GM20000 (cell line): ENCODE data around the gene NPBWR2.
A peak's percentile ranks its signal among the peaks of the same experiment; 100 is the strongest.

Source experiments
- DNase-seq: peaks from one replicate; pipeline ENCODE4 v3.0.0; 2012; ENCODE audit warnings: low spot score
- TF ChIP-seq, protein P1 (sequence below): IDR thresholded peaks from 2 replicates; pipeline ENCODE4 v1.5.1; 2012; ENCODE audit warnings: mild to moderate bottlenecking, control low read depth; ENCODE audit errors: extremely low read depth, missing control alignments

Gene NPBWR2

DNA sequence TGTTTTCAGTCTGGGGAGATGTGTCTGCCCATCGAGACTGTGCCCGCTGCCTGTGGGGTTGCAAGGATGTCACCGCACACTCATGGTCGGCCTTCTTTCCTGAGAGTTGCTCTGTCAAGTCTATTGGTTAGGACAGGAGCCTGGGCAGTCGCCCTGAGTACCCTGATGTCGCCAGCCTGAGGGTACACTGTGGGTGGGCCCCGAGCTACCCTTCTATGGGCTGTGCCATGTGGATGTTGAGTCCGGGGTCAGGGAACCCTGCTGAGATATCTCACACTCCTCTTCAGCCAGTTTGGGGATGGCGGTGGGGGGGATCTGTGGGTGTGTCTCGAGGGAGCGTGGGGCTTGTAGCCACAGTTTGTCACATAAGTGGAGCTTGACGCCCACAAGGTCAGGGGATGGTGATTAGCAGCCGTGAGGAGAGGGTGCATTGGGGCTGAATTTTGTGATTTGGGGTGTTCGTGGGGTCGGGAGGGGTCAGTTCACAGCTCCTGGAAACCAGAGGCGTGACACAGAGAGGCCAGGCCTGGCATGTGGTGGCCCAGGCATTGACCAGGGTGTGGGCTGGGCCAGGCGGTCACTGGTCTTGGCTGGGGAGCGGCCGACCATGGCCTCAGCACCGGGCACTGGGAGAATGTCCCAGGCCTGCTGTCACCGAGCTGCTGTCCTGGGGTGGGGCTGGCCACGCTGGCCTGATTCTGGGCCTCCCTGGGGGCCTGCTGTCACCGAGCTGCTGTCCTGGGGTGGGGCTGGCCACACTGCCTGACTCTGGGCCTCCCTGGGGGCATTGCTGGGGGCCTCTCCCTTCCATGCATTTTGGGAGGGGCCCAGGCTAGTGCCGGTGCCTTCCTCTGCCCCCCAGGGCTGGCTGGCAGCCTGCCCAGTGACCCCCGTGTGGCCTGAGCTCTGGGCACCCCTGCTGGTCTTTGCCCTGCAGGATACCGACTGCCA, 1.6 kb upstream of the NPBWR2 start:
- DNase-seq: no peak
- TF ChIP-seq, protein P1, sequence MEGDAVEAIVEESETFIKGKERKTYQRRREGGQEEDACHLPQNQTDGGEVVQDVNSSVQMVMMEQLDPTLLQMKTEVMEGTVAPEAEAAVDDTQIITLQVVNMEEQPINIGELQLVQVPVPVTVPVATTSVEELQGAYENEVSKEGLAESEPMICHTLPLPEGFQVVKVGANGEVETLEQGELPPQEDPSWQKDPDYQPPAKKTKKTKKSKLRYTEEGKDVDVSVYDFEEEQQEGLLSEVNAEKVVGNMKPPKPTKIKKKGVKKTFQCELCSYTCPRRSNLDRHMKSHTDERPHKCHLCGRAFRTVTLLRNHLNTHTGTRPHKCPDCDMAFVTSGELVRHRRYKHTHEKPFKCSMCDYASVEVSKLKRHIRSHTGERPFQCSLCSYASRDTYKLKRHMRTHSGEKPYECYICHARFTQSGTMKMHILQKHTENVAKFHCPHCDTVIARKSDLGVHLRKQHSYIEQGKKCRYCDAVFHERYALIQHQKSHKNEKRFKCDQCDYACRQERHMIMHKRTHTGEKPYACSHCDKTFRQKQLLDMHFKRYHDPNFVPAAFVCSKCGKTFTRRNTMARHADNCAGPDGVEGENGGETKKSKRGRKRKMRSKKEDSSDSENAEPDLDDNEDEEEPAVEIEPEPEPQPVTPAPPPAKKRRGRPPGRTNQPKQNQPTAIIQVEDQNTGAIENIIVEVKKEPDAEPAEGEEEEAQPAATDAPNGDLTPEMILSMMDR: no peak

DNA sequence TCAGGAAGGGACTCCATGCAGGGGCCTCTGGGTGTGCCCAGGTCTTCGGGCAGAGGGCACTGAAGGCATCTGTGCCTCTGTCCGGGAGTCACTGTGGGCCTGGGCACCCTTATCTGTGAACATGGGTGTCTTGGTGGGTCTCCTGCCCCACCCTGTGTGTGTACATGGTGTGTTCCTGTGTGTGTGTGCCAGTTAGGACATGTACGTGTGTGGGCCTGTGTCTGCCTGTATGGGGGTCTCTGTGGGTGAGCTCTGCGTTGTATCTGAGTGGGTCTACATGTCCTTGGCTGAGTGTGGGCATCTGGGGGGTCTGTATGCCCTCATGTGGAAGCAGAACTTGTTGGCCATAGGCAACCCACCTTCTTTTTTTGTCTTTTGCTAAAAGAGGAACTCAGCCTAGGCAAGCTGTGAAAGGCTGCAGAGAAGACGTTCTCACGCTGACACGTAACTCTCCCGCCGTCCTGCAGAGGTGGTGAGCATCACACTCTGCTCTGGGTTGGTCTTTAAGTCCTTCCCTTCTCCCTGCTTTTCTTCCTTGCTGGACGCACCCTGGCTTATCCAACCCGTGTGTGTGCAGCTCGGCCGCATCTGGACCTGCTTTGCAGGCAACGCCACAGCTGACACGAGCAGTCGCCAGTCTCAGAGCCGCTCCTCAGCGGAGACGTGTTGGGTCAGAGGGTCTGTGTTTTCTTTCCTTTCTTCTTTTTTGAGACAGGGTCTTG, 532 bp upstream of the NPBWR2 start:
- DNase-seq: peak; percentile 68
- TF ChIP-seq, protein P1: no peak

DNA sequence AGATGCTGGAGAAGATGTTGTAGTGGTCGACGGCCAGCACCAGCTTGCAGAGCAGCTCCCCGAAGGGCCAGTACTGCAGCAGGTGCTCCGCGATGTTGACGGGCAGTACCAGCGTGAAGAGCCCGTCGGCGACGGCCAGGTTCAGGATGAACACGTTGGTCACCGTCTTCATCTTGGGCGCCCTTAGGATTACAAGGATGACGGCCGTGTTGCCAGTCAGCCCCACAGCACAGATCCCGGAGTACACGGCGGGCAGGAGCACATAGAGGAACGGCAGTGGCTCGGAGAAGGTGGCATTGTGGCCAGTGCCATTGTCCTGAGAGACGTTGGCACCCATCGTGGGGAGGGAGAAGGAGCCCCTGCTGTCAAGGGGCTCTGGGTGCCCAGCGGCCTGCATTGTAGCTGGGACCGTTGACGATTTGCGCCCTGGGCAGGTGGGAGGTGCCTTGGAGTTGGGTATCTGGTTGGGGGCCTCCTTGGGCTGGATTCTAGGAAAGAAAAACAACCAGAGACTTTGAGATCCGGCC, 867 bp downstream of the NPBWR2 start:
- DNase-seq: no peak
- TF ChIP-seq, protein P1: no peak

GRCh38 chr20:64105846-64106434, 1.4 kb downstream of the NPBWR2 start:
- TF ChIP-seq, protein P1: no peak
- no peak for DNase-seq

DNA sequence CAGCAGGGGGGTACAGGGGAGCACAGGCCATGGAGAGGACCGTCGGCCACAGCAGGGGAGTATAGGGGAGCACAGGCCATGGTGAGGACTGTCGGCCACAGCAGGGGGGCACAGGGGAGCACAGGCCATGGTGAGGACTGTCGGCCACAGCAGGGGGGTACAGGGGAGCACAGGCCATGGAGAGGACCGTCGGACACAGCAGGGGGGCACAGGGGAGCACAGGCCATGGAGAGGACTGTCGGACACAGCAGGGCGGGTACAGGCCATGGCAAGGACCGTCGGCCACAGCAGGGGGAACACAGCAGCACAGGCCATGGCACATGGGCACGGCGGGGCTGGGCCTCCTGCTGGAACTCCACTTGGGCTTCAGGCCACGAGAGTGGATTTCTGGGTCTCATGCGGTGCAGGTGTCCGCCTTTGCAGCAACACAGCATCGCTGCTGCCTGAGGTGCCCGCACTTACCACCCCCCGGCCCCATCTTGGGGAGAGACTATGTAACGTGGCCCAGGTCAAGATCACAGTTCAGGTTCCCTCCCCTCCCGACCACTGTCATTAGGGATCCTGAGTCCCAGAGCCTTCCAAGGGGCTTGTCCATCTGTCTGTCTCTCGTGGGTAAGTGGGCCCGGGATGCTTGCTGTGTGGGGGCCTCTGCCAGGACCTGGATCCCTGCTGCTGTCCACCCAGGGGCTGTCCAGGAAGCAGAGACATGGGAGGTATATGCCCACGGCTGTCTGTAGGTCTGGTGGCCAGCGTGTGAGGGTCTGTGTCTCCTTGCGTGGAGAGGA, 2.5 kb downstream of the NPBWR2 start:
- TF ChIP-seq, protein P1: no peak
- DNase-seq: no peak

- TF ChIP-seq, protein P1: no peak
- no peak for DNase-seq
Measured at GRCh38 chr20:64103871-64104666, 3.3 kb downstream of the NPBWR2 start.
